ENCODE data around the gene CX3CR1. TPM values are rescaled to one million over a fixed set of nuclear protein-coding genes. Genes with fewer than 3 reads are reported as not detected.

Gene CX3CR1
- total RNA-seq, 1 donor from 2014 or later = 0.26 TPM

DNA sequence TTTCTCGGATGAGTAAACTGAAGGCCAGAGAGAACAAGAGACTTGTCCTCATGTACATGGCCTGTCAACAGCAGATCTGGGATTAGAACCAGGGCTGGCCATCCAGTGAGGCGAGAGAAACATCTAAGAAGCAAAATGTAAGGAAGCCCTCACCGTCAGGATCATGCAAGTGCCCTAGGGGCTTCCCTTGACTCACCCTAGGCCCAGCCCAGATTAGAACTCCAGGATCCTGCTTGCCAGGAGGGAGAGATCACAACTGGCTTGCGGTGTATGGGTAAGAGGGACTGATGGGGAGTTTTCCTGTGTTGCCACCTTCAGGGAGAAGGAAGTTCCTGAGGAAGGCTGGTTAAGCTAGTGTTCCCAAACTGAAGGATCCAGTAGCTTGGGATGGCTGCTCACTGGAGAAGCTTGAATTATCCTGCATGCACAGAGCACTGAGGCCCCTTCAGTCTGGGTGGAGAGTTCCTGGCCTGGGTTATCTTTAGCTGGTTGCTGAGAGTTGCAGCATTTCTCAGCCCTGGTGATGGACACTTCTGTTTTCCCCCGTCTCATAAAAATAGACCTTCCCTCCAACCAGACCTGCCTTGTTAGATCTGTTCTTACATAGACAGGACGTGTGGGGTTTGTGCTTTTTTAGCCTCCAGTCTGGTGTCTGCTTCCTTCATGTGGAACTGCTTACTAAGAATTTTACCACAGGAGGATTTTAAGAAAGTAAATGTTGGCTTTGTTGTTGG is 59.3 kb downstream of the CX3CR1 start:
- no peak overlapping the region for H3K27ac Mint-ChIP-seq (ENCODE audit: unreplicated experiment)
- H3K9me3 Mint-ChIP-seq = no peaks in the 10 kb centered on the region
- TF ChIP-seq, protein P1, sequence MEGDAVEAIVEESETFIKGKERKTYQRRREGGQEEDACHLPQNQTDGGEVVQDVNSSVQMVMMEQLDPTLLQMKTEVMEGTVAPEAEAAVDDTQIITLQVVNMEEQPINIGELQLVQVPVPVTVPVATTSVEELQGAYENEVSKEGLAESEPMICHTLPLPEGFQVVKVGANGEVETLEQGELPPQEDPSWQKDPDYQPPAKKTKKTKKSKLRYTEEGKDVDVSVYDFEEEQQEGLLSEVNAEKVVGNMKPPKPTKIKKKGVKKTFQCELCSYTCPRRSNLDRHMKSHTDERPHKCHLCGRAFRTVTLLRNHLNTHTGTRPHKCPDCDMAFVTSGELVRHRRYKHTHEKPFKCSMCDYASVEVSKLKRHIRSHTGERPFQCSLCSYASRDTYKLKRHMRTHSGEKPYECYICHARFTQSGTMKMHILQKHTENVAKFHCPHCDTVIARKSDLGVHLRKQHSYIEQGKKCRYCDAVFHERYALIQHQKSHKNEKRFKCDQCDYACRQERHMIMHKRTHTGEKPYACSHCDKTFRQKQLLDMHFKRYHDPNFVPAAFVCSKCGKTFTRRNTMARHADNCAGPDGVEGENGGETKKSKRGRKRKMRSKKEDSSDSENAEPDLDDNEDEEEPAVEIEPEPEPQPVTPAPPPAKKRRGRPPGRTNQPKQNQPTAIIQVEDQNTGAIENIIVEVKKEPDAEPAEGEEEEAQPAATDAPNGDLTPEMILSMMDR (conservative IDR thresholded peaks at IDR 0.05) = no peak

DNA sequence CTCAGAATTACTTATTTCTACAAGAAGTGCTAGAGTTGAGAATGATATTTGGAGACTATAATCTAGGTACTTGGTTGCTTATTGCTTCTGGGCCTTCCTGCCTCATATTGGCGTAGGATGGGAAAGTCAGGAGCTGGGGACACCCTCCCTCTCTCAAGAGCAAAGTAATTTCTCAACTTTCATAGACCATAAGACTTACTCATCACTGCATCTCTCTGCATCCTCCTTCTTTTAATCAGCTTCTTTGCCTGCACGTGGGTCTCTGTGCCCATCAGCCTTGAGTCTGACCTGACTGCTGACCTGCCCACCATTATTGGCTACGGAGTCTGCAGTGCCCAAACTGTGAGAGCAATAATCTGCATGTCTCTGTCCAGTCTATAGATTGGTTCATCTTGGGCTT is 60.1 kb downstream of the CX3CR1 start:
- H3K36me3 Mint-ChIP-seq (ENCODE audit: low read depth) = no peaks in the 10 kb centered on the region
- H3K27ac Mint-ChIP-seq (ENCODE audit: unreplicated experiment) = no peak overlapping the region
- no peaks in the 10 kb centered on the region for H3K4me1 Mint-ChIP-seq
- DNase-seq (ENCODE audit: low read depth, low spot score) = no peak
- H3K27me3 Mint-ChIP-seq (ENCODE audit: low read depth) = peaks cover 31% of the 10 kb centered on the region
- H3K9me3 Mint-ChIP-seq = no peaks in the 10 kb centered on the region
- H3K4me3 Mint-ChIP-seq = no peak overlapping the region
- TF ChIP-seq, protein P1 (conservative IDR thresholded peaks at IDR 0.05) = no peak

More for the DNA sequence above, 59.3 kb downstream of the CX3CR1 start:
- no peaks in the 10 kb centered on the region for H3K36me3 Mint-ChIP-seq (ENCODE audit: low read depth)
- H3K4me1 Mint-ChIP-seq = no peaks in the 10 kb centered on the region
- H3K4me3 Mint-ChIP-seq = no peak overlapping the region
- DNase-seq (ENCODE audit: low read depth, low spot score) = no peak
- peaks cover 39% of the 10 kb centered on the region for H3K27me3 Mint-ChIP-seq (ENCODE audit: low read depth)

- DNase-seq (ENCODE audit: low read depth, low spot score) = no peak
- Mint-ChIP-seq H3K4me1 (no peaks in the 10 kb centered on the region), H3K27ac (ENCODE audit: unreplicated experiment) (no peak overlapping the region), H3K4me3 (no peak overlapping the region), H3K36me3 (ENCODE audit: low read depth) (no peaks in the 10 kb centered on the region), H3K9me3 (no peaks in the 10 kb centered on the region), H3K27me3 (ENCODE audit: low read depth) (peaks cover 10% of the 10 kb centered on the region)
- TF ChIP-seq, protein P1 (conservative IDR thresholded peaks at IDR 0.05) = no peak
Observed at GRCh38 chr3:39216176-39216790, 63.6 kb downstream of the CX3CR1 start.

- Mint-ChIP-seq H3K4me1 (peaks cover under 1% of the 10 kb centered on the region), H3K4me3 (no peak overlapping the region), H3K36me3 (ENCODE audit: low read depth) (no peaks in the 10 kb centered on the region), H3K9me3 (no peaks in the 10 kb centered on the region), H3K27ac (ENCODE audit: unreplicated experiment) (no peak overlapping the region), H3K27me3 (ENCODE audit: low read depth) (peaks cover 5% of the 10 kb centered on the region)
- TF ChIP-seq, protein P1 (conservative IDR thresholded peaks at IDR 0.05) = no peak
- no peak for DNase-seq (ENCODE audit: low read depth, low spot score)
Observed at GRCh38 chr3:39213613-39214012, 66.2 kb downstream of the CX3CR1 start.

Other genes with a start within 250 kb of the CX3CR1 start
- 0.48 and 0.63 TPM in 2 replicates for gene SCN11A, start 228.1 kb downstream of the CX3CR1 start, total RNA-seq
- 44.7 and 47.2 TPM in 2 replicates for gene WDR48, start 228.0 kb downstream of the CX3CR1 start, total RNA-seq
- gene GORASP1, start 172.4 kb downstream of the CX3CR1 start, total RNA-seq = 54.0 TPM in 2 replicates
- 6.8 and 8.2 TPM in 2 replicates for gene TTC21A, start 172.4 kb downstream of the CX3CR1 start, total RNA-seq
- 2.4 TPM in 2 replicates for gene CSRNP1, start 126.4 kb downstream of the CX3CR1 start, total RNA-seq
- gene XIRP1, start 87.4 kb downstream of the CX3CR1 start, total RNA-seq = not detected in 2 replicates
- not detected in 2 replicates for gene CCR8, start 49.7 kb upstream of the CX3CR1 start, total RNA-seq
- gene SLC25A38, start 103.3 kb upstream of the CX3CR1 start, total RNA-seq = 26.6 and 28.4 TPM in 2 replicates
- gene RPSA, start 126.7 kb upstream of the CX3CR1 start, total RNA-seq = 1,595 and 1,633 TPM in 2 replicates
- gene MOBP, start 187.6 kb upstream of the CX3CR1 start, total RNA-seq = not detected in 2 replicates